ENCODE measurements around the gene ERP27.

The ERP27 gene

GRCh38 chr12:14935031-14935430 is 3.3 kb downstream of the ERP27 start:
- no peak for DNase-seq

- DNase-seq = no peak
These were observed 3.8 kb downstream of the ERP27 start for GRCh38 chr12:14934511-14934910.

- peak; percentile 53 for DNase-seq
These were observed 6.4 kb downstream of the ERP27 start for GRCh38 chr12:14931791-14932560.

- DNase-seq = no peak
These were observed 7.0 kb downstream of the ERP27 start for GRCh38 chr12:14931359-14931758.

GRCh38 chr12:14930299-14930698 is 8.0 kb downstream of the ERP27 start:
- DNase-seq = peak; percentile 69

GRCh38 chr12:14928931-14929330 is 9.4 kb downstream of the ERP27 start:
- peak; percentile 24 for DNase-seq

GRCh38 chr12:14927267-14927666 is 11.1 kb downstream of the ERP27 start:
- no peak for DNase-seq

- DNase-seq = no peak
These were observed 13.8 kb downstream of the ERP27 start for GRCh38 chr12:14924541-14924940.

- no peak for DNase-seq
These were observed 14.4 kb downstream of the ERP27 start for GRCh38 chr12:14923944-14924343.

- DNase-seq = no peak
These were observed 17.1 kb downstream of the ERP27 start for GRCh38 chr12:14921218-14921617.

GRCh38 chr12:14920475-14921126 is 17.7 kb downstream of the ERP27 start:
- DNase-seq = no peak

- no peak for DNase-seq
These were observed 18.9 kb downstream of the ERP27 start for GRCh38 chr12:14919455-14919854.

GRCh38 chr12:14915736-14916135 is 22.6 kb downstream of the ERP27 start:
- DNase-seq = no peak

GRCh38 chr12:14913381-14913781 is 25.0 kb downstream of the ERP27 start:
- DNase-seq = no peak

- no peak for DNase-seq
These were observed 27.2 kb downstream of the ERP27 start for GRCh38 chr12:14911131-14911530.

GRCh38 chr12:14910090-14910915 is 28.0 kb downstream of the ERP27 start:
- peak; percentile 28 for DNase-seq

GRCh38 chr12:14907953-14908352 is 30.4 kb downstream of the ERP27 start:
- no peak for DNase-seq

GRCh38 chr12:14906114-14906513 is 32.2 kb downstream of the ERP27 start:
- DNase-seq = no peak

GRCh38 chr12:14905269-14906004 is 32.9 kb downstream of the ERP27 start:
- no peak for DNase-seq

- no peak for DNase-seq
These were observed 33.5 kb downstream of the ERP27 start for GRCh38 chr12:14904854-14905253.

GRCh38 chr12:14903386-14904098 is 34.8 kb downstream of the ERP27 start:
- no peak for DNase-seq

GRCh38 chr12:14902465-14902864 is 35.9 kb downstream of the ERP27 start:
- no peak for DNase-seq
